ENCODE measurements around the gene ESR2. TPM values are rescaled to one million over a fixed set of nuclear protein-coding genes. Genes with fewer than 3 reads are reported as not detected.
"Not testable (repeated sequence)": the region's sequence is repeated elsewhere in the genome, so short reads cannot be mapped to it uniquely, and the experiment has no call there.

The ESR2 gene
- total and polyA plus RNA-seq, 2 donors (not counting 3 experiments of a cell fraction or from before 2014, with no cell fraction given): 0.10 to 0.58 TPM

DNA sequence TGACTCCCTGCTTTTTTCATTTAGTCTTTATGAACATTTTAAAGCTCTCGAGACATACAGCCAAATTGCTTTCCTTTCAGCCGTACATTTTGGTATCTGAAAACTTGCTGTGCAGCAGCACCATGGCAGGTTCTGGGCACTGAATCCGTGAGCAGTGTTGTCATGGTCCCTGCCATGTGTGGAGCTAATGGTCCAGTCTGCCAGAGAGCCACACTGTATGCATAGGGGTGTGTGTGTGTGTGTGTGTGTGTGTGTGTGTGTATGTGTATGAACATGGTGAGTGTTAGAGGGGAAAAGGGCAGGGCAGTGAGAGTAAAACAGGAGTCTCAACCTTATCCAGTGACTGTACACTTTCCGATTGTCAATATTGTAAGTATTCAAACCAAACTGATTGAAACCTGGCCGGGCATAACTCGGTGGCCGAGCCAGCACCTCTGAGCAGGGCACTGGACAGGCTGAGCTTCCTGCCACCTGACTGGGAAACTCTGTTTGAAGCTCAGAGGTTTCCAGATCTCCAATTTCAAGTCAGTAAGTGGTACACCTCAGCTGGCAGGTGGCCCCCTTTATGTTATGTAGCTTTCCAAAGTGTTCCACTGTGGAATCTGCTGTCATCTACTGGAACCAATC lies 110.0 kb downstream of the ESR2 start:
- Histone ChIP-seq H3K4me3 (replicated peaks in 1 of 3; ENCODE audit: insufficient read depth in 1 of 3, low read depth in 1 of 3, low read length in 3 of 3) (no peak overlapping the region), H3K9me3 (replicated peaks; ENCODE audit: control insufficient read depth, insufficient read depth, low read length) (no peaks in the 10 kb centered on the region), H3K9me1 (replicated peaks; ENCODE audit: control insufficient read depth, extremely low read depth, insufficient read depth, low read length) (no peaks in the 10 kb centered on the region), H3K4me2 (ENCODE audit: insufficient read depth, low read length) (no peak overlapping the region), H3K4me1 (ENCODE audit: control insufficient read depth, extremely low read depth, insufficient read depth, low read length) (no peaks in the 10 kb centered on the region), H3K27ac (ENCODE audit: insufficient read depth, low read depth, low read length) (no peak overlapping the region), H3K79me2 (ENCODE audit: control insufficient read depth, insufficient read depth, low read length) (no peaks in the 10 kb centered on the region), H4K20me1 (replicated peaks; ENCODE audit: control insufficient read depth, extremely low read depth, insufficient read depth, low read length) (no peaks in the 10 kb centered on the region), H3K27me3 (ENCODE audit: control insufficient read depth in 2 of 2, insufficient read depth in 2 of 2, low read length in 2 of 2) (no peaks in the 10 kb centered on the region), H2AFZ (ENCODE audit: low read depth, low read length) (no peak overlapping the region), H3K9ac (replicated peaks; ENCODE audit: extremely low read depth, insufficient read depth, low read length) (no peak overlapping the region), H3K36me3 (ENCODE audit: control insufficient read depth in 2 of 2, extremely low read depth in 1 of 2, insufficient read depth in 2 of 2, low read length in 2 of 2) (no peaks in the 10 kb centered on the region)
- no TSS peak for BruUV-seq (replicated peaks)
- intact Hi-C loops (cut with micrococcal nuclease) (no loop called here), dilution Hi-C loops (cut with MboI; ENCODE audit: extremely low pct_ligation_motif_present, low sequenced_read_pairs) (no loop called here)
- ChIA-PET POLR2A (no interaction called here), CTCF (interaction anchor here (1.1 kb wide), 2 partner anchors 13 to 15 kb away, joined by 3 read pairs; no protein-coding TSS in a partner anchor)
- DNase-seq (ENCODE audit: low read depth, low spot score) (no peak), FAIRE-seq (no peak)
- TF ChIP-seq POLR2AphosphoS5 (IDR thresholded peaks at IDR 0.05; ENCODE audit: insufficient read depth, low read depth, low read length) (no peak), GATA2 (IDR thresholded peaks at IDR 0.05; ENCODE audit: insufficient read depth, insufficient read length, low read depth, low read length) (no peak), JUN (IDR thresholded peaks at IDR 0.05; ENCODE audit: borderline replicate concordance, insufficient read depth, insufficient read length, low read depth) (no peak), FOS (IDR thresholded peaks at IDR 0.05; ENCODE audit: borderline replicate concordance, insufficient read depth, low read length) (no peak), MAX (IDR thresholded peaks at IDR 0.05; ENCODE audit: insufficient read depth, insufficient read length) (no peak), CTCF (IDR thresholded peaks at IDR 0.05; ENCODE audit: extremely low read depth in 1 of 2, insufficient read depth in 1 of 2, low read depth in 1 of 2, low read length in 2 of 2) (no peak), MYC (IDR thresholded peaks at IDR 0.05; ENCODE audit: low read depth, low read length) (no peak), POLR2A (IDR thresholded peaks at IDR 0.05; ENCODE audit: low read depth, low read length) (no peak), EZH2 (IDR thresholded peaks at IDR 0.05; ENCODE audit: borderline replicate concordance, low read depth, low read length, severe bottlenecking) (no peak)

- CTCF ChIA-PET; H3K27me3 ChIP-seq (ENCODE audit: control insufficient read depth in 2 of 2, insufficient read depth in 2 of 2, low read length in 2 of 2); H3K27ac ChIP-seq (ENCODE audit: insufficient read depth, low read depth, low read length); H3K9me1 ChIP-seq (replicated peaks; ENCODE audit: control insufficient read depth, extremely low read depth, insufficient read depth, low read length); H3K4me2 ChIP-seq (ENCODE audit: insufficient read depth, low read length); H4K20me1 ChIP-seq (replicated peaks; ENCODE audit: control insufficient read depth, extremely low read depth, insufficient read depth, low read length); H2AFZ ChIP-seq (ENCODE audit: low read depth, low read length); H3K4me1 ChIP-seq (ENCODE audit: control insufficient read depth, extremely low read depth, insufficient read depth, low read length); H3K4me3 ChIP-seq (replicated peaks in 1 of 3; ENCODE audit: insufficient read depth in 1 of 3, low read depth in 1 of 3, low read length in 3 of 3); H3K36me3 ChIP-seq (ENCODE audit: control insufficient read depth in 2 of 2, extremely low read depth in 1 of 2, insufficient read depth in 2 of 2, low read length in 2 of 2); dilution Hi-C loops (cut with MboI; ENCODE audit: extremely low pct_ligation_motif_present, low sequenced_read_pairs); intact Hi-C loops (cut with micrococcal nuclease); POLR2A ChIA-PET; H3K9me3 ChIP-seq (replicated peaks; ENCODE audit: control insufficient read depth, insufficient read depth, low read length); BruUV-seq (replicated peaks); FAIRE-seq; H3K79me2 ChIP-seq (ENCODE audit: control insufficient read depth, insufficient read depth, low read length); H3K9ac ChIP-seq (replicated peaks; ENCODE audit: extremely low read depth, insufficient read depth, low read length); DNase-seq (ENCODE audit: low read depth, low spot score): not testable (repeated sequence)
These were observed 111.3 kb downstream of the ESR2 start for GRCh38 chr14:64182908-64183307.
